ENCODE measurements around the gene NRAS. TPM values are rescaled to one million over a fixed set of nuclear protein-coding genes. Genes with fewer than 3 reads are reported as not detected.

NRAS gene
- total RNA-seq, 1 donor from 2014 or later = 69.8 TPM

DNA sequence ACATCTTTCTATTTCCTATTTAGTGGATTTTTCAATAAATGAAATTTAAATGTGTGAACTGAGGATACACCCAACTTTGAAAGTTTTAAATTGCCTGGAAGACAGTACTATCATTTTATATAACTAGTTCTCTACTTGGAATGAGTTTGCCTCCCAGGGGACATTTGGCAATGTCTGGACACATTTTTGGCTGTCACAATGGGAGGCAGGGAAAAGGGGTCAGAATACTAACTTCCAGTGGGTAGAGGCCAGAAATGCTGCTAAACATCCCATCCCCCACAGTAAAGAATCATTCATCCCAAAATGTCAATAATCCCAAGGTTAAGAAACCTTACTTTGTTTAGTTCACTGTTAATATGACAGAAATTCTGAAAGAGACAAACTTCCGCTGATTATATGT lies 13.2 kb upstream of the NRAS start:
- DNase-seq (ENCODE audit: extremely low read depth, low read depth, low spot score) = no peak

DNA sequence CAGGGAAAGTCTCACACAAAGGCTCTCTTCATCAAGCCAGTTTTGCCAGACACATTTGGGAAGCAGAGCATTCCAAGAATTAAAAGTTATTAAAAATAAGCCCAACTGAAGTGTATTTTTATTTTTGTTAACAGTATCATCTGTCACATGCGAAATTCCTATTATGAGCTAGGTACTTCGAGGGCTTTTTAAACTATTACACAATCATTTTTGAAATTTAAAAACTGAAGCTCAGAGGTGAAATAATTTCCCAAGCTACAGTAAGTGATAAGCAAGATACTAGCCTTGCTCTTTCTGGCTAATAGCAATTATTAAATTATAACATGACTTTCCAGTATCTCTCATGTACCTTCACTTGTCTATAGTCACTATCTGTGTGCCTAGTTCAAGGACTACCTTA lies 12.0 kb upstream of the NRAS start:
- no peak for DNase-seq (ENCODE audit: extremely low read depth, low read depth, low spot score)

DNA sequence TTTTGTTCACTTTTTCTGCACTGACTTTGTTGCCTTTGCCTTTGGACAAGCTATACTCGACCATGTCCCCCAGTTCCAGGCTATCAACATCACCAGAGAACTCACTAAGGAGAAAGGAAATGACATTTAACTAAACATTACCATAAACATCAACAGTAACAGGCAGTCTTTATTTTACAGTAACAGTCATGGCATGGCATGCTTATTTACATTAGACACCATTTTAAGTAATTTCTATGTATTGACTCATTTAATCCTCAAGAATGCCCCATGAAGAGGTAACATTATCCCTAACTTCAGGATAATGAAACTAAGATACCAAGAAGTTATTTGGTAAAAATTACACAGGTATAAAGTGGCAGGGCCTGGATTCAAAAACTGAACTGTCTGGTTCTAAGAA lies 8.7 kb upstream of the NRAS start:
- no peak for DNase-seq (ENCODE audit: extremely low read depth, low read depth, low spot score)

DNA sequence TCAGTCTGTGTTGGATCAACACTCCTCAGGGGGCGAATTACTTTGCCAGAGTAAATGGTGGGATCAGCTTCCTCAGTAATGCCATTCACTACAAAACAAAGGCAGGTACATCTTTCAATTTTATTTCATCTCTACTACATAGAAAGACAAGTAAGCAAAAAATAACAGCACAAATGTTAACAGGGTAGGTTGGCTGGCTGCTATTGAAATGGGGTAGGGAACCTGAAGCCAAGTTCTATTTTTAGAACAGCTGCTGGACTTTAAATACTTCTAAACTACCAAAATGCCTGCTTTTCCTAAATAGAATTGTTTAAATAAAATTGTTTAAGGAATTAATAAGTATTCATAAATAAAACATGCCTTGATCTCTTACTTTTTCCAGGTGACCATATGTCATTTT lies 7.3 kb upstream of the NRAS start:
- DNase-seq (ENCODE audit: extremely low read depth, low read depth, low spot score) = no peak

GRCh38 chr1:114723457-114723856 lies 6.9 kb upstream of the NRAS start:
- no peak for DNase-seq (ENCODE audit: extremely low read depth, low read depth, low spot score)

DNA sequence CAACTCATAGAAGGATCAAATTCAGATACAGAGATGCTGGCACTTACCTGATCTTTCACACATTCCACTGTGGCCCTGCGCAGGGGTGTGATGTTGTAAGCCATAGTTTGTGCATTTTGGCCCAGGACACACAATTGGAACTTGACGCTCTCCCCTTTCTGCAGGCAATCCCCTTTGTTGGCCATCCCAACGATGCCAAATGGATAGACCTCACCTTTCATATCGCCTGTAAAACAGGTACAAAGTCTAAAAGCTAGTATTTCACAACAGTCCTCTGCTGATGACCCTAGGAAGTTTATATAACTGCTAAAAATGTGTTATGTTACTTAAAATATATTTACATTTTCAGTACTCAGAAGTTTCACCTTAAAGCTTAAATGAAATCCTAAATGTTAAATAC lies 3.9 kb upstream of the NRAS start:
- no peak for DNase-seq (ENCODE audit: extremely low read depth, low read depth, low spot score)

DNA sequence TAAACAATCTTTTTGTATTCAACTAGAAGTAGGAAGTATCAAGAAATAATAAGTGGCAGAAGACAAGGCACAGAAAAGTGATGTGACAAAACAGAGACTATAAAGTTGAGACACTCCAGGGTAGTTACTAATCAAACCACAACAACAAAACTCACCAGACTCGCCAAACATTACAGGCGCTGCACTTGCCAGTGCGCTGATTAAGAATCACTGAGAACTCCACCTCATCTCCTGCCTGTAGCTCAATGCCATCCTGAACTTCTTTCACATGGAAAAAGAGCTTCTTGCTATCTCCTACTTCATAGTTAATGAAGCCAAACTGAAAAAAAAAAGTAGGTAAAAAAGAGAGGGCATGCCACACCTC lies 2.8 kb upstream of the NRAS start:
- DNase-seq (ENCODE audit: extremely low read depth, low read depth, low spot score) = no peak

DNA sequence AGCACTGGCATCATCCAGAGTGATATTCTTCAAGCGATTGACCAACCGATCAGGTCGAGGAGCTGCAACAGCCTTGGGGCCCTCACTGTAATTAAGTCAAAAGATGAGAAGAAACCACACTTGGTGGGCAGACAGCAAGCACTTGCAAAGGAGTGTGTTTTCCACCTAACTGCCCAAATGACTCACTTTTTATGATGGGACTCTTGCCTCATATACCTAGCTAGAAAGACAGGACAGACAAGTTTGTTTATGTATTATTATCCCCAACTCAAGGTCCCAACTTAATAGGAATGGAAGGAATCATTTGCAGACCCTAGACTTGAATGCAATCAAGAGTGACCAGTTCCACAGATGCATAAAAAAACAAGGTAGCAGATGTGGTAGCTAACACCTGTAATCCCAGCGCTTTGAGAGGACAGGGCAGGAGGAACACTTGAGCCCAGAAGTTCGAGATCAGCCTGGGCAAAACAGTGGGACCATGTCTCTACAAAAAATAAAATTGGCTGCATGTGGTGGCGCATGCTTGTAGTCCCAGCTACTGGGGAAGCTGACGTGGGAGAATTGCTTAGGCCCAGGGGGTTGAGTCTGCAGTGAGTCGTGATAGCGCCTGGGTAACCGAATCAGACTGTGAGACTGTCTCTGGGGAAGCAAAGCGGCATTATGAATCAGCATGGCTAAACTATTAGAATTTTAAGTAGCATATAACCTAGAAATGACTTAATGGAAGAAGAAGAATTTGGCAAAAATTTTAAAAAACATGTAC lies 2.3 kb upstream of the NRAS start:
- no peak for DNase-seq (ENCODE audit: extremely low read depth, low read depth, low spot score)

DNA sequence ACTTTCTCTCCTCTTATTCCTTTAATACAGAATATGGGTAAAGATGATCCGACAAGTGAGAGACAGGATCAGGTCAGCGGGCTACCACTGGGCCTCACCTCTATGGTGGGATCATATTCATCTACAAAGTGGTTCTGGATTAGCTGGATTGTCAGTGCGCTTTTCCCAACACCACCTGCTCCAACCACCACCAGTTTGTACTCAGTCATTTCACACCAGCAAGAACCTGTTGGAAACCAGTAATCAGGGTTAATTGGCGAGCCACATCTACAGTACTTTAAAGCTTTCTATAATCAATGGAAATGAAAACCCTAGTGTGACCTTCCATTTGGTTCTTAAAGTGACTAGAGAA lies 643 bp downstream of the NRAS start:
- no peak for DNase-seq (ENCODE audit: extremely low read depth, low read depth, low spot score)

DNA sequence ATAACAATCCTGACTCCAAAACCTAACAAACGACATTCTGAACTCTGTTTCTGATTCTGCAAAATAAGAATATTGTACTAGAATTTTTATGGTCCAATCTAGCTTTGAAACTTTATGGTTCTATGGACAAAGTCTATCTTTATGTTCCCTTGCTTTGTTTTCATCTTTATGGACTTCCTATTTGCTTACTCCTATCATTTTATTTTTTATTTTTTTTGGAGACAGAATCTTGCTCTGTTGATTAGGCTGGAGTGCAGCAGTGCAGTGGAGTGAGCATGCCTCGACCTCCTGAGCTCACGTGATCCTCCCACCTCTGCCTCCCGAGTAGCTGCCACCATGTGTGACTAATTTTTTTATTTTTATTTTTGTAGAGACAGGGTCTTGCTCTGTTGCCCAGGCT lies 3.6 kb downstream of the NRAS start:
- no peak for DNase-seq (ENCODE audit: extremely low read depth, low read depth, low spot score)

DNA sequence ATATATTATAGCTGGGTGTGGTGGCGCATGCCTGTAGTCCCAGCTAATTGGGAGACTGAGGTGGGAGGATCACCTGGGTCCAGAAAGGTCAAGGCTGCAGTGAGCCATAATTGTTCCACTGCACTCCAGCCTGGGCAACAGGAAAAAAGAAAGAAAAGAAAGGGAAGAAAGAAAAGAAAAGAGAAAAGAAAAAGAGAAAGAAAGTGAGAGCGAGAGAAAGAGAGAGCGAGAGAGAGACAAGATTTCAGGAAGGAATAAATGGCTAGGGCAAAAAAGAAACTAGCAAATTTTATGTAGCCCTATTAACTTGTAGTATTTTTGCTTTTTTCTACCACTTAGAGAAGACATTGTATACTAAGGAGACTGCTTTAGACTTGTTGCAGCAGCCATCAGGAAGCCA lies 6.2 kb downstream of the NRAS start:
- DNase-seq (ENCODE audit: extremely low read depth, low read depth, low spot score) = no peak

DNA sequence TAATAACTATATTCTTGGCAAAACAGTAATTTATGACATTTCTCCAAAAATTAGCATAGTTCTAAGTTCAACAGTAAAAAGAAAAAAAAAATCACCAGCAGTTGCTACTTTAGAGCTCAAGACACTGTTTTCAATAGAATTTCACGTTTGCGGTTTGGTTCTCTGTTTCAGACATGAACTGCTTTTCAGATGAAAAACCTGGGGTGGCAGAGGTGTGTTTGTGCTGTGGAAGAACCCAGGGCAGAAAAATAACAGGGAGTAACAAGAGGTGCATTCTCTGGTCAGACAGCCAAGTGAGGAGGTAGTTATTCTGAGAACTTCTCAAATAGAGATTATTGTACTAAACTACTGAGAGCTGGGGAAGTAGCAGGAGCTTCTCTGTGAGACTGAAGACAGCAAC lies 9.0 kb downstream of the NRAS start:
- no peak for DNase-seq (ENCODE audit: extremely low read depth, low read depth, low spot score)

DNA sequence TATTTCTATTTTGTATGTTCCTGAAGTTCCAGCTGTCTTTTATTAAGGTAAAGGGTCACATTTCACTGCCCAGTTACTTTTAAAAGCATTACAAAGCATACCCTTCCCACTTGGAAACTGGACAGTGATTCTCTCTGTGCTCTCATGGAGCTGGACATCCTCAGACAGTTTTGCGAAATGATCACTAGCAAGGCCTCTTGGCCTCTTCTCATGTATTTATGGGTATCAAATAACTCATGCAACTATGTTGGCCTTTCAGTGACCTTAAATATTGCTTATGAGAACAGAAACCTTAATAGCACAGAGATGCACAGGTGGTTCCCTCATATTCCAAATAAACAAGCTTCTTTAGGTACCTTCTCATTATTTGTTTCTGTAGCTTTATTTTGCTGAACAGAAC lies 13.3 kb downstream of the NRAS start:
- no peak for DNase-seq (ENCODE audit: extremely low read depth, low read depth, low spot score)

DNA sequence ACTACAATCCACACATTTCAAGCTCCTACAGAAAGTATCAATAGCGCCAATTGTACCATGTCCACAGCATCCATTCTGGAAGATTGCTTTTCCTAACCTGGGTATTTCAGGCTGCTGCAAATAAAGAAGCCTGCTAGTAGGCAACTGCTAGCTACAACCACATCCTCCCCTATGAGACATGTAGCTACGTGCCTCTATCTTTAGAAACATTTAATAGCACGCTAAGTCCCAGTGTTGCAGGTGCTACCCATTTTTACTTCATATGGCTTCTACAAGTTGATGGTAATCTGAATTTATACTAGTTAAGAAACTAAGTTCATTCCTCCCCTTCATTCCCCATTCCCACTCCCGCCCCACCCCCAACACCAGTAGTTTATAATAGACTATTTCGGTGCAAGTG lies 13.8 kb downstream of the NRAS start:
- DNase-seq (ENCODE audit: extremely low read depth, low read depth, low spot score) = no peak

DNA sequence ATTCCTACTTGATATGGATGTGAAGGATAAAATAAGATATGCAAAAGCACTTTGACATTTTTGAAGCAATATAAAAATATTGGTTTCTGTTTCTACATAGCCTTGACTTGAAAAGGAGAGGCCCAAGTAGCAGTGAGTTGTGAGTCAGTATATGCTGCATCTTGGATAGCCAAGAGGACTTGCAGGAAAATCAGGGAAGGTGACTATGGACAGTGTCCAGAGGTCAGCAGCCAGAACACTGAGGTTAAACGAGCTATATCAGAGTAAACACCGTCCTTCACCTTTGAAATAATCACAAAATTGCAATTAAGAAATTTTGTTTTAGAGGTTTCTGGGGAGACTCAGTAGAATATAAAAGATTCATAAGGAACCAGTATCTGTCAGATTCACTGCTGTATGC lies 14.6 kb downstream of the NRAS start:
- DNase-seq (ENCODE audit: extremely low read depth, low read depth, low spot score) = no peak

GRCh38 chr1:114700036-114700600 lies 16.5 kb downstream of the NRAS start:
- no peak for DNase-seq (ENCODE audit: extremely low read depth, low read depth, low spot score)

GRCh38 chr1:114696810-114697209 lies 19.8 kb downstream of the NRAS start:
- DNase-seq (ENCODE audit: extremely low read depth, low read depth, low spot score) = no peak

DNA sequence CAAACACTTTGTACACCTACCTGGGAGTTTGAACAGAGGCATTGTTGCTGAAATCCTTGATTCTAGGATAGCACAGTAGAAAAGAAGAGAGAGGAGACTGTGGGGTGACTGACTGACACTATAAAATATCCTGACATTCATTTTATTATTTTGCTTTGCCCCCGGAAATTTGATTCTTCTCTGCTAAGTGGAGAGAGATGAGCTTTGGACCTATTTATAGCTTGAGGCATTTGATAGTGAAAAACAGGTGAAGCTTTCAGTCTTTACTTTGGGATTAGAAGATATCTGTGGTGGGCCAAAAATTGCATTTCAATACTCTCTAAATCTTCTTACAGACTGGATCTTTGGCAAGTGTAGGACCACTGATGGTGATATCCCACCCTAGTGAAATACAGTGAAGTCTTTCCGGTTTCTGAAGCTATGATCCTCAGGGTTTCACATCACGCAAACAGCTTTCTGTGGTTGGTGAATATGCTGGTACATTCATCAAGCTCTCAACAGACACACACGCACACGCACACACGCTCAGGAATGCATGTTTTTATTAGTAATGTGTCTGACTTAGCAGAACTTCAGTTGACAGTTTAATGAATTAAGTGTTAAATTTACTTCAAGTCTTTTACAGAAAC lies 21.0 kb downstream of the NRAS start, which contains the start of gene AMPD1:
AMPD1 (minus strand) TSS at position 117 of the 629 bp plus-strand sequence; CDS start at position 42, 75 bp downstream.
- DNase-seq (ENCODE audit: extremely low read depth, low read depth, low spot score) = no peak

DNA sequence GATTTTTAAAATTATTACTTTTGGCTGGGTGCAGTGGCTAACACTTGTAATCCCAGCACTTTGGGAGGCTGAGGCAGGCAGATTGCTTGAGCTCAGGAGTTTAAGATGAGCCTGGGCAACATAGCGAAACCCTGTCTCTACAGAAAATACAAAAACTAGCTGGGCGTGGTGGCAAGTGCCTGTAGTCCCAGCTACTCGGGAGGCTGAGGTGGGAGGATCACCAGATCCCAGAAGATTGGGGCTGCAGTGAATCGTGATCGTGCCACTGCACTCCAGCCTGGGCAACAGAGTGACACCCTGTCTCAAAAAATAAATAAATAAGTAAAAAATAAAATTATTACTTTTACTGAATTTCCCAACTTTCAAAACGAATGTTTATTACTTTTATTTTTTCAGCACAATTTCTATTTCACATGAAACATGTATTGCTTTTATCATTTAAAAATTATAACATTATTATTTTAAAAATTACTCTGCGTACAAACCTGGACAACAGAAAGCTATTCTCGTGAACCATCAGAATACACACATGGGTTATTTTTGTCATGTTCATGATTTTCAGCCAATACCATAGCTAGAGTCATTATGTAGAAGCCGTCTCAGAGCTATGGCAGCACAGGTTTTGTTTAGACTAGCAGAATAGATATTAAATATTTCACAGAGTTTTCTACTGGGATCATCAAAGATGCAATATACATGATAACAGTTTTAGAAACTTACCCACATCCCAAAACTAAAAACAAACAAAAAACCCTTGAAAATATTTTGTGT lies 21.8 kb downstream of the NRAS start:
- DNase-seq (ENCODE audit: extremely low read depth, low read depth, low spot score) = no peak

- no peak for DNase-seq (ENCODE audit: extremely low read depth, low read depth, low spot score)
Measured at GRCh38 chr1:114692947-114693346, 23.6 kb downstream of the NRAS start.

DNA sequence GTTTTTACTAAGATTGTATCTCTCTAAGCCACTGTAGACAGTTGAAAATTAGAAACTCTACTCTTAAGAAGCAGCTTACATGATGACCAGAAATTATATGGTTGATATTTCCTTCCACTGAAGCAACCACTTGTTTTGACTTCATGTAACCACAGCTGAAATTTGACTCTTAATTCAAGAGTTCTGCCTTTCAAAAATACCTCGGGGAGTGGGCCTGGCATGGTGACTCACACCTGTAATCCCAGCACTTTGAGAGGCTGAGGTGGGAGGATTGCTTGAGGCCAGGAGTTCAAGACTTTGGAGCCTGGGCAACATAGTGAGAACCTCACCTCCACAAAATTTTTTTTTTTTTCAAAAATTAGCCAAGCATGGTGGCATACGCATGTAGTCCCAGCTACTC lies 25.5 kb downstream of the NRAS start:
- no peak for DNase-seq (ENCODE audit: extremely low read depth, low read depth, low spot score)

DNA sequence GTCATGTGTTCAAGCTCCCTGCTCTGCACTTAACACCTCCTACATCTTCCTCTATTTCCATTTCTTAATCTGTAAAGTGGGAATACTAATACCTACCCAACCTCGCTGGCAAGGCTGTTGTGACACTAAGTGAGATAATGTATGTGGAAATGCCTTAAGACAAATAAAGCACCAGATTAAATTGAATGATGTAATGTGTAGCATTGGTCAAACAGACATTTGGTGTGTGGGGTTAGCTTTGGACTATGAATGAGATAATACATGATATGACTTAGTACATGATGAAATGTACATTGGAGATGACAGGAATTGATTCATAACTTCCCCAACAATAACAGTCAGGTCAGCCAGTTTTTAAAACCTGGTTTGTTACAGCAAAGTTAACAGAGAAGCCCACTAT lies 26.4 kb downstream of the NRAS start:
- no peak for DNase-seq (ENCODE audit: extremely low read depth, low read depth, low spot score)
